PC-3 (cell line): ENCODE results near the gene LAMA2. TPM values are rescaled to one million over a fixed set of nuclear protein-coding genes. Genes with fewer than 3 reads are reported as not detected.

Experiments
- ATAC-seq: fragments of 200-7000 bp; cut with Tn5 transposase; 2 replicates; pipeline ENCODE4 v1.9.1; 2020; ENCODE audit warnings: mild to moderate bottlenecking, moderate library complexity
- BruUV-seq: library from RNA; stranded (reverse); fragments of 400-500 nt; replicated peaks from 2 replicates; lab custom pipeline; 2021; lab: Mats Ljungman, UMichigan
- CTCF ChIA-PET: fragments of 300-600 bp; sonication (Branson Sonifier 250); formaldehyde crosslinking; loops from one replicate; lab custom pipeline; 2022; ENCODE audit warnings: antibody characterized with exemption; lab: Charles Lee
- POLR2A ChIA-PET: fragments of 300-600 bp; sonication (Branson Sonifier 250); formaldehyde crosslinking; loops from one replicate; lab custom pipeline; 2022; ENCODE audit warnings: antibody characterized with exemption; ENCODE audit not compliant: unreplicated experiment; lab: Charles Lee
- DNase-seq: peaks from one replicate; pipeline ENCODE4 v3.0.0-alpha.2; 2015
- H2AFZ ChIP-seq: fragments of 300-600 bp; sonication (generic); 2 replicates; pipeline ENCODE4 v1.6.0; 2016; ENCODE audit warnings: antibody characterized with exemption, low read length
- H3F3A ChIP-seq: fragments of 300-600 bp; sonication (generic); one replicate; pipeline ENCODE4 v1.6.0; 2017; ENCODE audit warnings: antibody characterized with exemption, low read length, control low read depth, mild to moderate bottlenecking; ENCODE audit not compliant: unreplicated experiment
- H3K27ac ChIP-seq: fragments of 300-600 bp; sonication (generic); 2 replicates; pipeline ENCODE4 v1.5.1; 2016; ENCODE audit warnings: mild to moderate bottlenecking, low read length
- H3K27me3 ChIP-seq: fragments of 300-600 bp; sonication (generic); 2 replicates; pipeline ENCODE4 v1.6.1; 2016; ENCODE audit warnings: low read length, mixed read lengths
- H3K36me3 ChIP-seq: fragments of 300-600 bp; sonication (generic); 2 replicates; pipeline ENCODE4 v1.6.1; 2016; ENCODE audit warnings: low read depth, mixed run types, low read length, mixed read lengths
- H3K4me1 ChIP-seq: fragments of 300-600 bp; sonication (generic); 2 replicates; pipeline ENCODE4 v1.5.1; 2016; ENCODE audit warnings: low read length; ENCODE audit not compliant: insufficient read depth
- H3K4me2 ChIP-seq: fragments of 300-600 bp; sonication (generic); 2 replicates; pipeline ENCODE4 v1.6.0; 2016; ENCODE audit warnings: low read length
- H3K4me3 ChIP-seq: fragments of 300-600 bp; sonication (generic); 2 replicates; pipeline ENCODE4 v1.5.1; 2016; ENCODE audit warnings: mild to moderate bottlenecking, low read length, mixed read lengths
- H3K79me2 ChIP-seq: fragments of 300-600 bp; sonication (generic); 2 replicates; pipeline ENCODE4 v1.6.1; 2017; ENCODE audit warnings: low read length, mixed read lengths
- H3K9ac ChIP-seq: fragments of 300-600 bp; sonication (generic); 2 replicates; pipeline ENCODE4 v1.6.0; 2016; ENCODE audit warnings: mild to moderate bottlenecking, low read length
- H3K9me2 ChIP-seq: fragments of 300-600 bp; sonication (generic); replicated peaks from 2 replicates; pipeline ENCODE4 v1.6.1; 2016; ENCODE audit warnings: mixed run types, low read length, mixed read lengths
- H3K9me3 ChIP-seq: fragments of 300-600 bp; sonication (generic); 2 replicates; pipeline ENCODE4 v1.6.1; 2016; ENCODE audit warnings: low read length, mixed read lengths
- H4K20me1 ChIP-seq: fragments of 300-600 bp; sonication (generic); 2 replicates; pipeline ENCODE4 v1.6.1; 2016; ENCODE audit warnings: low read length, mixed read lengths
- EZH2 ChIP-seq: fragments of 300-600 bp; sonication (generic); IDR thresholded peaks from one replicate; pipeline ENCODE4 v1.6.1; 2017; ENCODE audit warnings: antibody characterized with exemption, mild to moderate bottlenecking, low read length; ENCODE audit not compliant: unreplicated experiment
- EZH2phosphoT487 ChIP-seq: fragments of 300-600 bp; sonication (generic); IDR thresholded peaks from 2 replicates; pipeline ENCODE4 v1.6.1; 2018; ENCODE audit warnings: mild to moderate bottlenecking, antibody characterized with exemption, low read length, borderline replicate concordance
- intact Hi-C: fragments of 100-400 bp; cut with micrococcal nuclease; formaldehyde crosslinking; loops from 2 replicates; pipeline ENCODE4 v1.9.0; 2023
- total RNA-seq: library from RNA; depleted of rRNA; stranded (reverse); fragments of >200 nt; gene quantifications from 2 replicates; pipeline ENCODE4 v1.2.3, GENCODE V29; 2014
- TF ChIP-seq, protein P1 (sequence below): fragments of 300-600 bp; sonication (generic); conservative IDR thresholded peaks from 2 replicates; pipeline ENCODE4 v1.5.1; 2017; ENCODE audit warnings: antibody characterized with exemption, low read depth, mild to moderate bottlenecking, low read length

LAMA2 gene
- total RNA-seq, 1 experiment from 2014 or later: 0.22 TPM

GRCh38 chr6:129215246-129215645, 332.3 kb downstream of the LAMA2 start:
- ATAC-seq: no peak
- H3K27ac ChIP-seq: no peak overlapping the region
- no peak overlapping the region for H3K4me3 ChIP-seq
- no peak overlapping the region for H2AFZ ChIP-seq
- DNase-seq: no peak
- BruUV-seq: no TSS peak
- H3K27me3 ChIP-seq: no peaks in the 10 kb centered on the region
- H3K79me2 ChIP-seq: no peaks in the 10 kb centered on the region
- CTCF ChIA-PET: no interaction called here
- no peaks in the 10 kb centered on the region for H3K4me1 ChIP-seq
- no peaks in the 10 kb centered on the region for H3K36me3 ChIP-seq
- POLR2A ChIA-PET: no interaction called here
- no peaks in the 10 kb centered on the region for H3K9me2 ChIP-seq
- no peak overlapping the region for H3K9ac ChIP-seq
- H3K4me2 ChIP-seq: no peak overlapping the region
- no peaks in the 10 kb centered on the region for H3K9me3 ChIP-seq
- intact Hi-C loops: no loop called here
- no peaks in the 10 kb centered on the region for H4K20me1 ChIP-seq
- no peaks in the 10 kb centered on the region for H3F3A ChIP-seq
- TF ChIP-seq, protein P1, sequence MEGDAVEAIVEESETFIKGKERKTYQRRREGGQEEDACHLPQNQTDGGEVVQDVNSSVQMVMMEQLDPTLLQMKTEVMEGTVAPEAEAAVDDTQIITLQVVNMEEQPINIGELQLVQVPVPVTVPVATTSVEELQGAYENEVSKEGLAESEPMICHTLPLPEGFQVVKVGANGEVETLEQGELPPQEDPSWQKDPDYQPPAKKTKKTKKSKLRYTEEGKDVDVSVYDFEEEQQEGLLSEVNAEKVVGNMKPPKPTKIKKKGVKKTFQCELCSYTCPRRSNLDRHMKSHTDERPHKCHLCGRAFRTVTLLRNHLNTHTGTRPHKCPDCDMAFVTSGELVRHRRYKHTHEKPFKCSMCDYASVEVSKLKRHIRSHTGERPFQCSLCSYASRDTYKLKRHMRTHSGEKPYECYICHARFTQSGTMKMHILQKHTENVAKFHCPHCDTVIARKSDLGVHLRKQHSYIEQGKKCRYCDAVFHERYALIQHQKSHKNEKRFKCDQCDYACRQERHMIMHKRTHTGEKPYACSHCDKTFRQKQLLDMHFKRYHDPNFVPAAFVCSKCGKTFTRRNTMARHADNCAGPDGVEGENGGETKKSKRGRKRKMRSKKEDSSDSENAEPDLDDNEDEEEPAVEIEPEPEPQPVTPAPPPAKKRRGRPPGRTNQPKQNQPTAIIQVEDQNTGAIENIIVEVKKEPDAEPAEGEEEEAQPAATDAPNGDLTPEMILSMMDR: no peak
- TF ChIP-seq EZH2: no peak
- no peak for TF ChIP-seq EZH2phosphoT487

DNA sequence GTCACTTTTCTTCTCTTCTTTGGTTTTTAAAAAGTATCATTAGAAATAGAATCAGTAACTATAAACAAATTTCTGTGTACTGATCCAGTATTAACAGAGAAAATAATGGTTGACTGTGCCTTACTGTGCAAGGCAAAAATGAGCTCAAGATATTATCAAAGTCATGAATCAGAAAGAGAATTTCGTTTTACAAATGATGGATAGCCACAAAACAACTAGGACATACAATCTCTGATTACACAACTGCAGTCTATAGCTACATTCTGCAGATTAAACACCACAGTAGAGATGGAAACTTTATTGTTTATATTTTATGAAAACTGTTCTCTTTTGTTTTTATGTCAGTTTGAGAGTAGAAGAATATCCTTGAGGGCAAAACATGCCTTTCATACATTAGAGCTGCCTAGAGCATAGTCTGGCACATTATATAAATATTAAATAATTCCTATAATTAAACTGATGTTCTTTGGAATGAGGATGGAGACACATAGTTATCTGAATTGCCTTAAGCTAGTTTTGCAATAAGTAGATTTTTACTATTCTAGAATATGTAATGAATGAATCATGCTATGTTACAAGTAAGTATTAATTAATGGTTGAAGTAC, 333.1 kb downstream of the LAMA2 start:
- TF ChIP-seq EZH2phosphoT487 (no peak), EZH2 (no peak)
- TF ChIP-seq, protein P1: no peak
- Histone ChIP-seq H3K4me3 (no peak overlapping the region), H3K9me2 (no peaks in the 10 kb centered on the region), H3K4me2 (no peak overlapping the region), H3K9ac (no peak overlapping the region), H3F3A (no peaks in the 10 kb centered on the region), H3K27me3 (no peaks in the 10 kb centered on the region), H3K4me1 (no peaks in the 10 kb centered on the region), H3K79me2 (no peaks in the 10 kb centered on the region), H3K36me3 (no peaks in the 10 kb centered on the region), H3K9me3 (no peaks in the 10 kb centered on the region), H2AFZ (no peak overlapping the region), H4K20me1 (no peaks in the 10 kb centered on the region), H3K27ac (no peak overlapping the region)
- POLR2A ChIA-PET: no interaction called here
- CTCF ChIA-PET: no interaction called here
- intact Hi-C loops: no loop called here
- no TSS peak for BruUV-seq
- DNase-seq: no peak
- no peak for ATAC-seq

DNA sequence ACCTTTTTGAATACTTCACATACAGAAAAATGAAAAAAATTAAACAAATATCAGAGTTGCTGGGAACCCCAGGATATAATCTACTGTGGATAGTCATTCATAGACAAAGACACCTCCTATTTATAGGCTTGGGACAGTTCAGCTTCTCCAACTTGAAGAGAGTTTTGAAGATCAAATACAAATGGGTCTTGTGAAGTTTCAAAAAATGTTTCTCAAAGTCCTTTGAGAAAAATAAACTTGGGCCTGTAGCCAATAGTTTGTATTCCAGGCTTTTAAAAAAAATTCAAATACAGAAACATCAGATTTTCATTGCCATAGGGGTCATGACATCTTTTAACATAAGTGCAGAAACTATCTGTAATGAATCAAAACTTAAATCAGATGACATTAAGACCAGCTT, 334.8 kb downstream of the LAMA2 start:
- POLR2A ChIA-PET: no interaction called here

More for the DNA sequence above, 334.8 kb downstream of the LAMA2 start:
- H3K9me3 ChIP-seq: no peaks in the 10 kb centered on the region
- no peak for TF ChIP-seq EZH2
- BruUV-seq: no TSS peak
- no peak overlapping the region for H3K9ac ChIP-seq
- CTCF ChIA-PET: no interaction called here
- no peaks in the 10 kb centered on the region for H3K27me3 ChIP-seq
- H3F3A ChIP-seq: no peaks in the 10 kb centered on the region
- H3K4me3 ChIP-seq: no peak overlapping the region
- H3K4me1 ChIP-seq: no peaks in the 10 kb centered on the region
- no peaks in the 10 kb centered on the region for H3K79me2 ChIP-seq
- H3K4me2 ChIP-seq: no peak overlapping the region
- no peaks in the 10 kb centered on the region for H4K20me1 ChIP-seq
- no peaks in the 10 kb centered on the region for H3K9me2 ChIP-seq
- no peaks in the 10 kb centered on the region for H3K36me3 ChIP-seq
- no peak overlapping the region for H2AFZ ChIP-seq
- no peak overlapping the region for H3K27ac ChIP-seq
- DNase-seq (no peak), ATAC-seq (no peak)
- intact Hi-C loops: no loop called here
